HG02885 (cell line): ENCODE measurements around the gene ROS1.
"Not testable (repeated sequence)": the region's sequence is repeated elsewhere in the genome, so short reads cannot be mapped to it uniquely, and the experiment has no call there.

Source experiments
- ATAC-seq: cut with Tn5 transposase; IDR thresholded peaks from one replicate; pipeline ENCODE4 v1.9.1; 2021; ENCODE audit warnings: mild to moderate bottlenecking; ENCODE audit not compliant: unreplicated experiment, poor library complexity

The ROS1 gene

GRCh38 chr6:117425431-117426153 is at the start of gene ROS1:
TSS of gene ROS1 (minus strand) at chr6:117425942. CDS start at chr6:117425656, 286 bp downstream.
- no peak for ATAC-seq

- no peak for ATAC-seq
These were observed 47.7 kb upstream of the ROS1 start for GRCh38 chr6:117473401-117473800.

- ATAC-seq, result no peak
These were observed 46.9 kb upstream of the ROS1 start for GRCh38 chr6:117472667-117473066.

GRCh38 chr6:117469791-117470190 is 44.0 kb upstream of the ROS1 start:
- ATAC-seq, result no peak

- ATAC-seq, result no peak
These were observed 43.6 kb upstream of the ROS1 start for GRCh38 chr6:117469356-117469755.

- not testable (repeated sequence) for ATAC-seq
These were observed 42.8 kb upstream of the ROS1 start for GRCh38 chr6:117468527-117468926.

- ATAC-seq, result no peak
These were observed 42.1 kb upstream of the ROS1 start for GRCh38 chr6:117467876-117468275.

- ATAC-seq, result no peak
These were observed 39.9 kb upstream of the ROS1 start for GRCh38 chr6:117465691-117466090.

- no peak for ATAC-seq
These were observed 39.0 kb upstream of the ROS1 start for GRCh38 chr6:117464700-117465099.

GRCh38 chr6:117463762-117464665 is 38.3 kb upstream of the ROS1 start:
- peak; percentile 72 for ATAC-seq

- no peak for ATAC-seq
These were observed 33.6 kb upstream of the ROS1 start for GRCh38 chr6:117459204-117459944.

- ATAC-seq, result no peak
These were observed 31.3 kb upstream of the ROS1 start for GRCh38 chr6:117456998-117457397.

GRCh38 chr6:117456250-117456649 is 30.5 kb upstream of the ROS1 start:
- ATAC-seq, result no peak

GRCh38 chr6:117451671-117452070 is 25.9 kb upstream of the ROS1 start:
- no peak for ATAC-seq

GRCh38 chr6:117449549-117450439 is 24.1 kb upstream of the ROS1 start:
- peak; percentile 44 for ATAC-seq

- no peak for ATAC-seq
These were observed 23.2 kb upstream of the ROS1 start for GRCh38 chr6:117448732-117449485.

GRCh38 chr6:117448011-117448410 is 22.3 kb upstream of the ROS1 start:
- ATAC-seq, result no peak

GRCh38 chr6:117446861-117447260 is 21.1 kb upstream of the ROS1 start:
- no peak for ATAC-seq

- ATAC-seq, result no peak
These were observed 18.9 kb upstream of the ROS1 start for GRCh38 chr6:117444600-117444999.
